WTC11 (cell line): ENCODE measurements around the gene FASN.

Experiments used
- CTCF ChIP-seq: fragments of 200-600 bp; IDR thresholded peaks from 2 replicates; pipeline ENCODE4 v1.8.0; 2022; ENCODE audit warnings: antibody characterized with exemption
- PREB ChIP-seq: sonication (generic); formaldehyde crosslinking; IDR thresholded peaks from 2 replicates; pipeline ENCODE4 v1.8.1; 2022; ENCODE audit warnings: mild to moderate bottlenecking, missing genetic modification reagents, moderate library complexity, borderline replicate concordance
- USF2 ChIP-seq: sonication (generic); formaldehyde crosslinking; IDR thresholded peaks from 2 replicates; pipeline ENCODE4 v1.8.1; 2023; ENCODE audit warnings: mild to moderate bottlenecking, missing genetic modification reagents, moderate library complexity
- ZBTB43 ChIP-seq: sonication (generic); formaldehyde crosslinking; IDR thresholded peaks from 2 replicates; pipeline ENCODE4 v1.8.1; 2023; ENCODE audit warnings: mild to moderate bottlenecking, missing genetic modification reagents
- ZSCAN18 ChIP-seq: fragments of 250-450 bp; sonication (Bioruptor Pico); IDR thresholded peaks from 2 replicates; pipeline ENCODE4 v2.1.2; 2022; ENCODE audit warnings: mild to moderate bottlenecking, moderate library complexity

- TF ChIP-seq ZBTB43 (CRISPR knock-in tag): no peak
- TF ChIP-seq PREB (CRISPR knock-in tag): peak; percentile 29; the same call in 1 of the 2 replicates
- no peak for TF ChIP-seq USF2 (CRISPR knock-in tag)
- TF ChIP-seq CTCF: no peak
- no peak for TF ChIP-seq ZSCAN18 (CRISPR knock-in tag)
These were observed 41.9 kb downstream of the FASN start for GRCh38 chr17:82055965-82056728.
